Measurements from ENCODE around the gene NCBP2L. TPM values are rescaled to one million over a fixed set of nuclear protein-coding genes. Genes with fewer than 3 reads are reported as not detected.
"Not testable (repeated sequence)": the region's sequence is repeated elsewhere in the genome, so short reads cannot be mapped to it uniquely, and the experiment has no call there.

The NCBP2L gene
- total RNA-seq, 1 experiment from 2014 or later: not detected

DNA sequence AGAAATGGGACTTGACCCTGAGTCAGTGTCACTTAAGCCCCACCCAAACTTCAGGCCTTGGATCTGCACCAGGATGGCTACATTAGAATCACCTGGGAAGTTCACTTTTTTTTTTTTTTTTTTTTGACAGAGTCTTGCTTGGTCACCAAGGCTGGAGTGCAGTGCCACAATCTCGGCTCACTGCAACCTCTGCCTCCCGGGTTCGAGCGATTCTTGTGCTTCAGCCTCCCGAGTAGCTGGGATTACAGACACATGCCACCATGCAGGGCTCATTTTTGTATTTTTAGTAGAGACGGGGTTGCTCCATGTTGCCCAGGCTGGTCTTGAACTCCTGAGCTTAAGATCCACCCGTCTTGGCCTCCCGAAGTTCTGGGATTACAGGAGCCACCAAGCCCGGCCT lies 3.0 kb downstream of the NCBP2L start:
- Mint-ChIP-seq H3K4me1 (ENCODE audit: insufficient read depth, unreplicated experiment) (peaks cover 13% of the 10 kb centered on the region), H3K27ac (ENCODE audit: low read depth, unreplicated experiment) (no peak overlapping the region), H3K27me3 (ENCODE audit: insufficient read depth, unreplicated experiment) (peaks cover 44% of the 10 kb centered on the region), H3K4me3 (ENCODE audit: unreplicated experiment) (no peak overlapping the region), H3K9me3 (ENCODE audit: unreplicated experiment) (no peaks in the 10 kb centered on the region), H3K36me3 (ENCODE audit: insufficient read depth, unreplicated experiment) (no peaks in the 10 kb centered on the region)
- TF ChIP-seq, protein P1, sequence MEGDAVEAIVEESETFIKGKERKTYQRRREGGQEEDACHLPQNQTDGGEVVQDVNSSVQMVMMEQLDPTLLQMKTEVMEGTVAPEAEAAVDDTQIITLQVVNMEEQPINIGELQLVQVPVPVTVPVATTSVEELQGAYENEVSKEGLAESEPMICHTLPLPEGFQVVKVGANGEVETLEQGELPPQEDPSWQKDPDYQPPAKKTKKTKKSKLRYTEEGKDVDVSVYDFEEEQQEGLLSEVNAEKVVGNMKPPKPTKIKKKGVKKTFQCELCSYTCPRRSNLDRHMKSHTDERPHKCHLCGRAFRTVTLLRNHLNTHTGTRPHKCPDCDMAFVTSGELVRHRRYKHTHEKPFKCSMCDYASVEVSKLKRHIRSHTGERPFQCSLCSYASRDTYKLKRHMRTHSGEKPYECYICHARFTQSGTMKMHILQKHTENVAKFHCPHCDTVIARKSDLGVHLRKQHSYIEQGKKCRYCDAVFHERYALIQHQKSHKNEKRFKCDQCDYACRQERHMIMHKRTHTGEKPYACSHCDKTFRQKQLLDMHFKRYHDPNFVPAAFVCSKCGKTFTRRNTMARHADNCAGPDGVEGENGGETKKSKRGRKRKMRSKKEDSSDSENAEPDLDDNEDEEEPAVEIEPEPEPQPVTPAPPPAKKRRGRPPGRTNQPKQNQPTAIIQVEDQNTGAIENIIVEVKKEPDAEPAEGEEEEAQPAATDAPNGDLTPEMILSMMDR (IDR thresholded peaks at IDR 0.05; ENCODE audit: unreplicated experiment): no peak
- ChIA-PET POLR2A (interaction anchor here (0.5 to 1.3 kb wide), 3 partner anchors 107 to 243 kb away, joined by 3 read pairs; no protein-coding TSS in a partner anchor), CTCF (interaction anchor here (1.5 to 8.6 kb wide), 2 partner anchors 61 to 123 kb away, joined by 3 to 139 read pairs; no protein-coding TSS in a partner anchor)
- intact Hi-C loops (cut with micrococcal nuclease): no loop called here
- DNase-seq (ENCODE audit: unreplicated experiment): no peak
- no TSS peak for BruUV-seq (replicated peaks)

DNA sequence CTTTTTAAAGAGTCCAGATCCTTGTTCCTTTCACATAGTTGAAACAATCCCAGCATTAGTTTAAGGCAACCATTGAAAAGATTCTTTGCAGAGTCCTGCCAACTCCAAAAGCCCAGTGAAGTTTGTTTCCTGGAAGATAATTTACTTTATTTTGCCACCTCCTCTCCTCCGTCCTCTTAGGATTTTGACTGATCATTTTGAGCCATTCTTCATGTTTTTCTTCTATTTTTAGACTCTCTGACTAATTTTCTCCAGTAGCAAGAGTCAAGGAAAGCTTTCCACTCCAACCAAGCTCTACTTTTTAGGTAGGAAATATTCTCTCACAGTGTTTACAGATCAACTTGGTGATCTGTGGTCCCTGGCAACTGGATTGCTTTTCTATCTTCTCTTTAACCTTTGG lies 10.3 kb downstream of the NCBP2L start:
- ChIA-PET POLR2A (no interaction called here), CTCF (no interaction called here)
- TF ChIP-seq, protein P1 (IDR thresholded peaks at IDR 0.05; ENCODE audit: unreplicated experiment): no peak
- no peaks in the 10 kb centered on the region for H3K36me3 Mint-ChIP-seq (ENCODE audit: insufficient read depth, unreplicated experiment)
- H3K4me3 Mint-ChIP-seq (ENCODE audit: unreplicated experiment): no peak overlapping the region
- H3K9me3 Mint-ChIP-seq (ENCODE audit: unreplicated experiment): no peaks in the 10 kb centered on the region
- no peak for DNase-seq (ENCODE audit: unreplicated experiment)
- no peaks in the 10 kb centered on the region for H3K4me1 Mint-ChIP-seq (ENCODE audit: insufficient read depth, unreplicated experiment)
- H3K27ac Mint-ChIP-seq (ENCODE audit: low read depth, unreplicated experiment): no peak overlapping the region
- intact Hi-C loops (cut with micrococcal nuclease): no loop called here
- peaks cover 22% of the 10 kb centered on the region for H3K27me3 Mint-ChIP-seq (ENCODE audit: insufficient read depth, unreplicated experiment)
- BruUV-seq (replicated peaks): no TSS peak

DNA sequence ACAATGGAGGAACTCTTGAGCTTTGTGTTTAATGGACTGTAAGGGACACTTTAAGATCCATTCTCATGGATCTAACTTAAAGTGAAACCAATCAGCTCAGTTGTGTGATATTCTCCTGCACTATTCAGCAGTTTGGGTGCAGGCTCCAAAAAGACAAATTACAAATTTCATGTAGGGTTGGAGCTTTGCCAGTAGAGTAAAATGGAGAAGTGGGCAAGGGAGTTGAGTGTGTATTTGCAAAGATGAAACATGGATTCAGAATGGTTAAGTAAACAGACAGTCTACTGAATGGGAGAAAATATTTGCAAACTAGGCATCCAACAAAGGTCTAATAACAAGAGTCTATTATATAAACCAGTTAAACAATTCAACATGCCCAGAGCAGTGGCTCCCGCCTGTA lies 26.9 kb downstream of the NCBP2L start:
- POLR2A ChIA-PET: no interaction called here
- Mint-ChIP-seq H3K9me3 (ENCODE audit: unreplicated experiment) (peaks cover 13% of the 10 kb centered on the region), H3K27ac (ENCODE audit: low read depth, unreplicated experiment) (no peak overlapping the region), H3K27me3 (ENCODE audit: insufficient read depth, unreplicated experiment) (peaks cover 38% of the 10 kb centered on the region), H3K4me1 (ENCODE audit: insufficient read depth, unreplicated experiment) (no peaks in the 10 kb centered on the region), H3K4me3 (ENCODE audit: unreplicated experiment) (no peak overlapping the region), H3K36me3 (ENCODE audit: insufficient read depth, unreplicated experiment) (no peaks in the 10 kb centered on the region)
- no peak for DNase-seq (ENCODE audit: unreplicated experiment)
- no TSS peak for BruUV-seq (replicated peaks)
- CTCF ChIA-PET: no interaction called here
- intact Hi-C loops (cut with micrococcal nuclease): no loop called here
- TF ChIP-seq, protein P1 (IDR thresholded peaks at IDR 0.05; ENCODE audit: unreplicated experiment): no peak

DNA sequence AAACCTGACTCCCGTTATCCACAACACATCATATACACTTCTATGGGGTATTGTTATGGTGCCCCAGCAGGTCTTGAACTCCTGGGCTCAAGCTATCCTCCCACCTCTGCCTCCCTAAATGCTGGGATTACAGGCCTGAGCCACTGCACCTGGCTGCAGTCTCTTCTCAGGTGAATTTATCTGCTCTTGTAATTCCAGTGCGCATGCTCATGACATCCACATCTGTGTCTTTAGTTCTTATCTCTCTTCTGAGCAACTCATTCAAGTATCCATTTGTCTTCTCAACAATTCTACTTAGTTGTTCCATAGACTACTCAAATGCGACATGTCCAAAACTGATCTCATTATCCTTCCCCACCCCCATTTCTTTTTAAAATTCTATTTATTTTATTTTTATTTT lies 27.6 kb downstream of the NCBP2L start:
- TF ChIP-seq, protein P1 (IDR thresholded peaks at IDR 0.05; ENCODE audit: unreplicated experiment): no peak
- DNase-seq (ENCODE audit: unreplicated experiment): no peak
- no peaks in the 10 kb centered on the region for H3K36me3 Mint-ChIP-seq (ENCODE audit: insufficient read depth, unreplicated experiment)
- CTCF ChIA-PET: no interaction called here
- POLR2A ChIA-PET: no interaction called here
- BruUV-seq (replicated peaks): no TSS peak
- H3K27me3 Mint-ChIP-seq (ENCODE audit: insufficient read depth, unreplicated experiment): peaks cover 38% of the 10 kb centered on the region
- H3K4me1 Mint-ChIP-seq (ENCODE audit: insufficient read depth, unreplicated experiment): no peaks in the 10 kb centered on the region
- intact Hi-C loops (cut with micrococcal nuclease): no loop called here
- H3K27ac Mint-ChIP-seq (ENCODE audit: low read depth, unreplicated experiment): no peak overlapping the region
- H3K9me3 Mint-ChIP-seq (ENCODE audit: unreplicated experiment): peaks cover 13% of the 10 kb centered on the region
- H3K4me3 Mint-ChIP-seq (ENCODE audit: unreplicated experiment): no peak overlapping the region

DNA sequence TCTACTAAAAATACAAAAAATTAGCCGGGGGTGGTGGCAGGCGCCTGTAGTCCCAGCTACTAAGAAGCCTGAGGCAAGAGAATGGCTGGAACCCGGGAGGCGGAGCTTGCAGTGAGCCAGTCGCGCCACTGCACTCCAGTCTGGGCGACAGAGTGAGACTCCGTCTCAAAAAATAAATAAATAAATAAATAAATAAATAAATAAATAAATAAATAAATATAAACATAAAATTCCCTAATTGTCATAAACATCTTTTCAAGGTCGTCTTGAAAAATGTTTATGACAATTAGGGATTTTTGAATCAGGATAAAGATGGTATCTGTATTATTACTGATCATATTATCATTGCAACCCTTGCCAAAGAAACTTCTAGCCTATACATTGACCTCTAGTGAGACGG lies 32.5 kb downstream of the NCBP2L start:
- BruUV-seq (replicated peaks); H3K4me1 Mint-ChIP-seq (ENCODE audit: insufficient read depth, unreplicated experiment); H3K27ac Mint-ChIP-seq (ENCODE audit: low read depth, unreplicated experiment); intact Hi-C loops (cut with micrococcal nuclease); H3K4me3 Mint-ChIP-seq (ENCODE audit: unreplicated experiment); CTCF ChIA-PET; DNase-seq (ENCODE audit: unreplicated experiment); POLR2A ChIA-PET; H3K9me3 Mint-ChIP-seq (ENCODE audit: unreplicated experiment); H3K36me3 Mint-ChIP-seq (ENCODE audit: insufficient read depth, unreplicated experiment): not testable (repeated sequence)
- H3K27me3 Mint-ChIP-seq (ENCODE audit: insufficient read depth, unreplicated experiment): peaks cover 43% of the 10 kb centered on the region

Measured in MCF 10A (cell line).